Colonic mucosa (tissue), 4 donors: Measurements from ENCODE around the gene CDK7. TPM values are rescaled to one million over a fixed set of nuclear protein-coding genes. Genes with fewer than 3 reads are reported as not detected.

Experiments used
- DNase-seq: peaks from one replicate; pipeline ENCODE4 v3.0.0-alpha.2; 2020
- H3K27ac ChIP-seq: fragments of 200-600 bp; one replicate; pipeline ENCODE4 v1.8.0; 2021
- H3K27me3 ChIP-seq: fragments of 200-600 bp; one replicate; pipeline ENCODE4 v1.8.0; 2021
- H3K36me3 ChIP-seq: fragments of 200-600 bp; one replicate; pipeline ENCODE4 v1.8.0; 2021
- H3K4me1 ChIP-seq: fragments of 200-600 bp; one replicate; pipeline ENCODE4 v1.8.0; 2021; ENCODE audit warnings: mild to moderate bottlenecking
- H3K4me3 ChIP-seq: fragments of 200-600 bp; one replicate; pipeline ENCODE4 v1.8.0; 2021
- H3K9ac ChIP-seq, 2 donors: one replicate each; pipeline ENCODE4 v1.7.0; 2013; ENCODE audit warnings: control low read depth in 2 of 2, low read depth in 2 of 2, low read length in 2 of 2
- H3K9me3 ChIP-seq: fragments of 200-600 bp; one replicate; pipeline ENCODE4 v1.8.0; 2021
- intact Hi-C: fragments of 100-400 bp; cut with DNase I; formaldehyde crosslinking; loops from one replicate; pipeline ENCODE4 v1.14.1; 2022
- total RNA-seq, 2 donors: library from RNA; stranded (reverse); fragmentation: NEBNext Ultra II Directional in 1 of 2; extraction: Animal tissue kit (Norgen Biotek cat#: 25700) in 1 of 2; gene quantifications; one replicate each; pipeline ENCODE4 v1.2.1, GENCODE V29; 2021
- TF ChIP-seq, protein P1 (sequence below): fragments of 200-600 bp; IDR thresholded peaks from one replicate; pipeline ENCODE4 v1.8.0; 2022; ENCODE audit warnings: antibody characterized with exemption, mild to moderate bottlenecking
- donor health status: healthy.
- donor health status: DM: no; HTN: no; CAD: no.
- donor health status: DM: no; HTN: no; CAD: no.

Gene CDK7
- total RNA-seq, 2 donors from 2014 or later, result 21.9 to 35.4 TPM

DNA sequence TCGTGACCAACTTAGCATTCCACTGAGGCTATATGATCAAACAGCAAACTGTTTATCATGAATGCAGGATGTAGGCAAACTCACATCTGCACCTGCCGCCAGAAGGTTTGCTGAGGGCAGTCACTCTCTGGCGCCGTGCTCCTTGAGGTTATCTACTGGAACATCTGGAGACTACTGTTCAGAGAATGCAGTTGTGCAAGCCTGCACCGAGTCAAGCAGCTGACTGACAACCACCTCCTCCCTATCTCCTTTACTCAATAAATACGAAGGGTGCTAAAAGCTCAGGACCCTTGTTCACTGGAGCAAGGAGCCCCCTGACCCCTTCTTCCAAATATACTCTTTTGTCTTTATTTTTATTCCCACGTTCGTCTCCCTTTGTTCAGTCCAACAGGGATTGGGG lies 70.8 kb downstream of the CDK7 start:
- Histone ChIP-seq H3K27me3 (no peaks in the 10 kb centered on the region), H3K4me1 (no peaks in the 10 kb centered on the region), H3K4me3 (no peak overlapping the region), H3K36me3 (peaks cover 4% of the 10 kb centered on the region), H3K27ac (no peak overlapping the region), H3K9me3 (no peaks in the 10 kb centered on the region), H3K9ac (no peak overlapping the region)
- TF ChIP-seq, protein P1, sequence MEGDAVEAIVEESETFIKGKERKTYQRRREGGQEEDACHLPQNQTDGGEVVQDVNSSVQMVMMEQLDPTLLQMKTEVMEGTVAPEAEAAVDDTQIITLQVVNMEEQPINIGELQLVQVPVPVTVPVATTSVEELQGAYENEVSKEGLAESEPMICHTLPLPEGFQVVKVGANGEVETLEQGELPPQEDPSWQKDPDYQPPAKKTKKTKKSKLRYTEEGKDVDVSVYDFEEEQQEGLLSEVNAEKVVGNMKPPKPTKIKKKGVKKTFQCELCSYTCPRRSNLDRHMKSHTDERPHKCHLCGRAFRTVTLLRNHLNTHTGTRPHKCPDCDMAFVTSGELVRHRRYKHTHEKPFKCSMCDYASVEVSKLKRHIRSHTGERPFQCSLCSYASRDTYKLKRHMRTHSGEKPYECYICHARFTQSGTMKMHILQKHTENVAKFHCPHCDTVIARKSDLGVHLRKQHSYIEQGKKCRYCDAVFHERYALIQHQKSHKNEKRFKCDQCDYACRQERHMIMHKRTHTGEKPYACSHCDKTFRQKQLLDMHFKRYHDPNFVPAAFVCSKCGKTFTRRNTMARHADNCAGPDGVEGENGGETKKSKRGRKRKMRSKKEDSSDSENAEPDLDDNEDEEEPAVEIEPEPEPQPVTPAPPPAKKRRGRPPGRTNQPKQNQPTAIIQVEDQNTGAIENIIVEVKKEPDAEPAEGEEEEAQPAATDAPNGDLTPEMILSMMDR, result no peak
- intact Hi-C loops, result no loop called here
- no peak for DNase-seq

DNA sequence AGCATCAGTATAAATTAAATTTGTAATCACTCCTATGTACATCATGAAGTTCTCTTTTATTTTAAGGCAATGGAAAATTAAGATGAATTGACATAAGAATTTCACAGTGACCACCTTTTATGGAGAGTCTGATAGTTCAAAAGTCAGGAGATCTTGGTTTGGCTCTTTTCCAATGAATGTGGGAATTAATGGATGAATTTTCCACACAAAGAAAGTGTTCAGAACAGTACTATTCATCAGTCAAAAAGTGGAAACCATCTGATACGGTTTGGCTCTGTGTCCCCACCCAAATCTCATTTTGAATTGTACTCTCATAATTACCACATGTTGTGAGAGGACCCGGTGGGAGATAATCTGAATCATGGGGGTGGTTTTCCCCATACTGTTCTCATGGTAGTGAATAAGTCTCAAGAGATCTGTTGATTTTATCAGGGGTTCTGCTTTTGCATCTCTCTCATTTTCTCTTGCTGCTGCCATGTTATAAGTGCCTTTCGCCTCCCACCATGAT lies 73.4 kb downstream of the CDK7 start:
- TF ChIP-seq, protein P1, result no peak
- no peak for DNase-seq
- Histone ChIP-seq H3K27me3 (no peaks in the 10 kb centered on the region), H3K9me3 (no peaks in the 10 kb centered on the region), H3K27ac (no peak overlapping the region), H3K9ac (no peak overlapping the region), H3K4me3 (no peak overlapping the region), H3K4me1 (no peaks in the 10 kb centered on the region), H3K36me3 (peaks cover 4% of the 10 kb centered on the region)
- intact Hi-C loops, result no loop called here

DNA sequence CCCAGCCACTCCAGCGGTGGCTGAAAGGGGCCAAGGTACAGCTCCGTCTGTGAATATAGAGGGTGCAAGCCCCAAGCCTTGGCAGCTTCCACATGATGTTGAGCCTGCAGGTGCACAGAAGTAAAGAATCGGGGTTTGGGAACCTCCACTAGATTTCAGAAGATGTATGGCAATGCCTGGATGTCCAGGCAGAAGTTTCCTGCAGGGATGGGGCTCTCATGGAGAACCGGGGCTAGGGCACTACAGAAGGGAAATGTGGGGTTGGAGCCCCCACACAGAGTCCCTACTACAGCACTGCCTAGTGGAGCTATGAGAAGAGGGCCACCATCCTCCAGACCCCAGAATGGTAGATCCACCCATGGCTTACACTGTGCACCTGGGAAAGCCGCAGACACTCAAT lies 74.7 kb downstream of the CDK7 start:
- no peak for DNase-seq
- no peaks in the 10 kb centered on the region for H3K27me3 ChIP-seq
- no peaks in the 10 kb centered on the region for H3K9me3 ChIP-seq
- no peaks in the 10 kb centered on the region for H3K4me1 ChIP-seq
- H3K36me3 ChIP-seq, result no peaks in the 10 kb centered on the region
- intact Hi-C loops, result no loop called here
- no peak overlapping the region for H3K27ac ChIP-seq
- no peak overlapping the region for H3K4me3 ChIP-seq
- TF ChIP-seq, protein P1, result no peak
- H3K9ac ChIP-seq, result no peak overlapping the region

DNA sequence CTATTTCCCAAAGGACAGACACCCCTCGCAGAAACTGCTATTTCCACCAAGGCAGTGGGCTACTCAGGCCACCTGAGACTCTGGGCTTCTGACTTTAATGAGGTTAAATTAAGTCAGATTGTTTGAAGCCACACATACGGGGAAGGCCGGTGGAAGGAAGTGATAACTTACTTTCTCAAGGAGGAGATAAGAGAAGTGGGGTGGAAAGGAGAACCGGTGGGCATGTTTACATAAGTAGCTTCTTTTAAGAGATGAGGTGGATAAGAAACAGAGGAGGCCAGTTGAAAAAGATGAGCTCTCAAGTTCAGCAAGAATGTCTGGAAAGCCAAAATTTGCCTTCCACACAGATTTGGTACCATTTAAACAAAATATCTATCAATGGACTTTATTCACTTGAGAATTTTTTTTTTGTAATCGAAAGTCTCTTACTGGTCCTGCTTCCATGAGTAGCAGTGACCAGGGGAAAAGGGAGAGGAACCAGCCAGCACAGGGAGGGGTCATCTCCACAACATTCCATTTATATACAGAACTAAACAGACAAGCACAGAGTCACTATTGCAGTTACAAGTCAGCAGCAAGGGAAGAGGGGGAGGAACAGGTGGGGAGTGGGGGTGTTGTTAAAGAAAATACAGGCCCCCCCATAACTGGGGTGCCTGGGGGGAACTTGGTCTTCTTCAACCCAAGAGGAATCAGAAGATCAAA lies 77.9 kb downstream of the CDK7 start:
- H3K36me3 ChIP-seq, result no peaks in the 10 kb centered on the region

GRCh38 chr5:69313428-69313827 lies 78.7 kb downstream of the CDK7 start:
- Histone ChIP-seq H3K9me3 (no peaks in the 10 kb centered on the region), H3K4me3 (no peak overlapping the region), H3K9ac (no peak overlapping the region), H3K27me3 (no peaks in the 10 kb centered on the region), H3K4me1 (no peaks in the 10 kb centered on the region), H3K36me3 (no peaks in the 10 kb centered on the region), H3K27ac (no peak overlapping the region)
- TF ChIP-seq, protein P1, result no peak
- DNase-seq, result no peak
- intact Hi-C loops, result no loop called here

More for the DNA sequence above, 77.9 kb downstream of the CDK7 start:
- no peak overlapping the region for H3K9ac ChIP-seq
- intact Hi-C loops, result no loop called here
- H3K4me1 ChIP-seq, result no peaks in the 10 kb centered on the region
- DNase-seq, result no peak
- no peaks in the 10 kb centered on the region for H3K9me3 ChIP-seq
- no peak overlapping the region for H3K4me3 ChIP-seq
- H3K27ac ChIP-seq, result no peak overlapping the region
- TF ChIP-seq, protein P1, result no peak
- H3K27me3 ChIP-seq, result no peaks in the 10 kb centered on the region
